NCI-H460 (cell line): Measurements from ENCODE around the gene TM9SF2. TPM values are rescaled to one million over a fixed set of nuclear protein-coding genes. Genes with fewer than 3 reads are reported as not detected.

ENCODE experiments used
- DNase-seq: peaks from one replicate; pipeline ENCODE4 v3.0.0-alpha.2; 2016; ENCODE audit warnings: low read depth; ENCODE audit errors: extremely low read depth
- total RNA-seq: library from RNA; depleted of rRNA; stranded (reverse); fragments of >200 nt; shearing (Covaris generic); gene quantifications from 2 replicates; pipeline ENCODE4 v1.2.3, GENCODE V29; 2014

The TM9SF2 gene
- total RNA-seq, 1 experiment from 2014 or later: 112 TPM

GRCh38 chr13:99495466-99496183, 5.6 kb upstream of the TM9SF2 start:
- DNase-seq: no peak

- peak; percentile 95 for DNase-seq
These were observed 4.8 kb upstream of the TM9SF2 start for GRCh38 chr13:99496184-99497142.

GRCh38 chr13:99498171-99499161, 2.8 kb upstream of the TM9SF2 start:
- peak; percentile 92 for DNase-seq

- no peak for DNase-seq
These were observed 461 bp upstream of the TM9SF2 start for GRCh38 chr13:99500839-99501183.

GRCh38 chr13:99501848-99502301, 603 bp downstream of the TM9SF2 start:
- no peak for DNase-seq

GRCh38 chr13:99505814-99506269, 4.6 kb downstream of the TM9SF2 start:
- no peak for DNase-seq

- no peak for DNase-seq
These were observed 5.4 kb downstream of the TM9SF2 start for GRCh38 chr13:99506634-99507033.

- DNase-seq: no peak
These were observed 5.8 kb downstream of the TM9SF2 start for GRCh38 chr13:99507054-99507453.

- DNase-seq: no peak
These were observed 6.3 kb downstream of the TM9SF2 start for GRCh38 chr13:99507551-99507950.

GRCh38 chr13:99507986-99508385, 6.7 kb downstream of the TM9SF2 start:
- no peak for DNase-seq

- no peak for DNase-seq
These were observed 8.2 kb downstream of the TM9SF2 start for GRCh38 chr13:99509479-99509878.

GRCh38 chr13:99514801-99515200, 13.5 kb downstream of the TM9SF2 start:
- DNase-seq: no peak

- no peak for DNase-seq
These were observed 15.1 kb downstream of the TM9SF2 start for GRCh38 chr13:99516153-99516929.

- no peak for DNase-seq
These were observed 16.3 kb downstream of the TM9SF2 start for GRCh38 chr13:99517577-99517976.

GRCh38 chr13:99517984-99518383, 16.7 kb downstream of the TM9SF2 start:
- DNase-seq: no peak

- no peak for DNase-seq
These were observed 21.0 kb downstream of the TM9SF2 start for GRCh38 chr13:99522298-99522697.

GRCh38 chr13:99523838-99524237, 22.6 kb downstream of the TM9SF2 start:
- no peak for DNase-seq

GRCh38 chr13:99525967-99526366, 24.7 kb downstream of the TM9SF2 start:
- no peak for DNase-seq

GRCh38 chr13:99526549-99526948, 25.3 kb downstream of the TM9SF2 start:
- no peak for DNase-seq

- DNase-seq: no peak
These were observed 26.0 kb downstream of the TM9SF2 start for GRCh38 chr13:99527301-99527700.
